ENCODE data around the gene SH2D4B.

DNA sequence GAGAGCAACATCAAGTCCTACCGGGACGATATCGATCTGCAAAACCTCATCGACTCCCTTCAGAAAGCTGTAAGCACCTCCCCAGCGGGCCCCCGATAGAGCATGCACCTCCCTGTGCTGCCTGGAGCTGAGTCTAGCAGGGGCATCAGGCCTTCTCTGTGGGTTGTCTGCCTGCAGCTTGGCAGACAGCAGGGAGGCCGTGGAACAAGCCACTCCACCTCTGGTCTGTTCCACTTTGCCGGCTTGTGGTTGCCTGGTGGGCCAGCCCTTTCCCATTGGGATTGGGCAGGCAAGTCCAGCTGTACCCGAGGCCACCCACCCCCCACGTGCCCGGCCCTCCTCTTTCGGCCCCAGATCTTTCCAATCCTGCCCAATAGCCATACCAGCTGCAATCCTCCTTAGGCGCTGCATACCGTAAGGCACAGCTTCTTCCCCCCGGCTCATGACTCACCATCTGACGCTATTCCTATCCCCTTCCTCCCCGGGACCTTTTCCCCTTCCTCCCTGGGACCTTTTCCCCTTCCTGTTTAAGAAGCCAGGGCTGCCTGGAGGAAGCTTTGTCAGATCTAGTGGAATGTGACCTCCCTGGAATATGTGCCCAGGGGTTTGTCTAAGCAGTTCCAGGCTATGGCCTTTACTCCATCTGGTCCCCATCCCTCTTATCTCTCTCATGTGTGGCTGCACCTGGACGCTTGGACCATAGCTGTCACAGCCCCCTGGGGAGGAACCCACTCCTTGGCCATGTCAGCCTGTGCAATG lies 28.1 kb upstream of the SH2D4B start:
- TF ChIP-seq, protein P1, sequence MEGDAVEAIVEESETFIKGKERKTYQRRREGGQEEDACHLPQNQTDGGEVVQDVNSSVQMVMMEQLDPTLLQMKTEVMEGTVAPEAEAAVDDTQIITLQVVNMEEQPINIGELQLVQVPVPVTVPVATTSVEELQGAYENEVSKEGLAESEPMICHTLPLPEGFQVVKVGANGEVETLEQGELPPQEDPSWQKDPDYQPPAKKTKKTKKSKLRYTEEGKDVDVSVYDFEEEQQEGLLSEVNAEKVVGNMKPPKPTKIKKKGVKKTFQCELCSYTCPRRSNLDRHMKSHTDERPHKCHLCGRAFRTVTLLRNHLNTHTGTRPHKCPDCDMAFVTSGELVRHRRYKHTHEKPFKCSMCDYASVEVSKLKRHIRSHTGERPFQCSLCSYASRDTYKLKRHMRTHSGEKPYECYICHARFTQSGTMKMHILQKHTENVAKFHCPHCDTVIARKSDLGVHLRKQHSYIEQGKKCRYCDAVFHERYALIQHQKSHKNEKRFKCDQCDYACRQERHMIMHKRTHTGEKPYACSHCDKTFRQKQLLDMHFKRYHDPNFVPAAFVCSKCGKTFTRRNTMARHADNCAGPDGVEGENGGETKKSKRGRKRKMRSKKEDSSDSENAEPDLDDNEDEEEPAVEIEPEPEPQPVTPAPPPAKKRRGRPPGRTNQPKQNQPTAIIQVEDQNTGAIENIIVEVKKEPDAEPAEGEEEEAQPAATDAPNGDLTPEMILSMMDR (IDR thresholded peaks at IDR 0.05): no peak
- no peak for TF ChIP-seq POLR2A (IDR thresholded peaks at IDR 0.05)

Data from breast epithelium (tissue), 3 donors.